ENCODE measurements around the gene SRPK1.

The SRPK1 gene

DNA sequence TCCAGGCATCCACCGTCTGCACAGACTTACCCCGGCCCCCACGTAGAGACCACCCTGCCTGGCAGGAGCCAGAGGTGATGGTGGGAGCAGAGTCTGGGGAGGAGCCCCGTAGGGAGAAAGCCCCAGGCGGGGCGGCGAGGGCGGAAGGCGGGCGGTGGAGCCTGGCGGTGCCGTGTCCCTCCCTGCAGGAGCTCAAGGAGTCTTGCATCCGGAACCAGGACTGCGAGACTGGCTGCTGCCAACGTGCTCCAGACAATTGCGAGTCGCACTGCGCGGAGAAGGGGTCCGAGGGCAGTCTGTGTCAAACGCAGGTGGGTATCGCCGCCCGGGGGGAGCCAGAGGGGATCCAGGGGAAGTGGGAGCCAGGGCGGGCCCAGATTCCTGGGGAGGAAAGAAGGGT is 134.1 kb downstream of the SRPK1 start:
- H3K9me3 ChIP-seq (ENCODE audit: low read length): no peaks in the 10 kb centered on the region
- H3K9me2 ChIP-seq (ENCODE audit: low read depth, low read length): no peaks in the 10 kb centered on the region
- H3K27ac ChIP-seq (ENCODE audit: low read depth, low read length, poor library complexity, severe bottlenecking): no peak overlapping the region
- no peaks in the 10 kb centered on the region for H4K20me1 ChIP-seq (ENCODE audit: insufficient read depth, low read length)
- no peaks in the 10 kb centered on the region for H3K79me2 ChIP-seq (ENCODE audit: insufficient read depth, low read length)
- no peaks in the 10 kb centered on the region for H3K4me1 ChIP-seq (ENCODE audit: insufficient read depth, low read length, severe bottlenecking)
- no peak for TF ChIP-seq EZH2 (IDR thresholded peaks at IDR 0.05; ENCODE audit: borderline replicate concordance, low read length)
- TF ChIP-seq, protein P1, sequence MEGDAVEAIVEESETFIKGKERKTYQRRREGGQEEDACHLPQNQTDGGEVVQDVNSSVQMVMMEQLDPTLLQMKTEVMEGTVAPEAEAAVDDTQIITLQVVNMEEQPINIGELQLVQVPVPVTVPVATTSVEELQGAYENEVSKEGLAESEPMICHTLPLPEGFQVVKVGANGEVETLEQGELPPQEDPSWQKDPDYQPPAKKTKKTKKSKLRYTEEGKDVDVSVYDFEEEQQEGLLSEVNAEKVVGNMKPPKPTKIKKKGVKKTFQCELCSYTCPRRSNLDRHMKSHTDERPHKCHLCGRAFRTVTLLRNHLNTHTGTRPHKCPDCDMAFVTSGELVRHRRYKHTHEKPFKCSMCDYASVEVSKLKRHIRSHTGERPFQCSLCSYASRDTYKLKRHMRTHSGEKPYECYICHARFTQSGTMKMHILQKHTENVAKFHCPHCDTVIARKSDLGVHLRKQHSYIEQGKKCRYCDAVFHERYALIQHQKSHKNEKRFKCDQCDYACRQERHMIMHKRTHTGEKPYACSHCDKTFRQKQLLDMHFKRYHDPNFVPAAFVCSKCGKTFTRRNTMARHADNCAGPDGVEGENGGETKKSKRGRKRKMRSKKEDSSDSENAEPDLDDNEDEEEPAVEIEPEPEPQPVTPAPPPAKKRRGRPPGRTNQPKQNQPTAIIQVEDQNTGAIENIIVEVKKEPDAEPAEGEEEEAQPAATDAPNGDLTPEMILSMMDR (IDR thresholded peaks at IDR 0.05; ENCODE audit: low read length): no peak
- H3K4me2 ChIP-seq (ENCODE audit: low read length): no peak overlapping the region
- no peak overlapping the region for H2AFZ ChIP-seq (ENCODE audit: low read length)
- H3K9ac ChIP-seq (ENCODE audit: low read length): no peak overlapping the region
- peaks cover 7% of the 10 kb centered on the region; the same call in 1 of the 2 replicates for H3K27me3 ChIP-seq (ENCODE audit: insufficient read depth, low read length)
- H3K36me3 ChIP-seq (ENCODE audit: insufficient read depth, low read length): no peaks in the 10 kb centered on the region
- H3F3A ChIP-seq (ENCODE audit: insufficient read depth, low read length): no peaks in the 10 kb centered on the region
- no peak overlapping the region for H3K4me3 ChIP-seq (ENCODE audit: low read depth, low read length, poor library complexity, severe bottlenecking)

DNA sequence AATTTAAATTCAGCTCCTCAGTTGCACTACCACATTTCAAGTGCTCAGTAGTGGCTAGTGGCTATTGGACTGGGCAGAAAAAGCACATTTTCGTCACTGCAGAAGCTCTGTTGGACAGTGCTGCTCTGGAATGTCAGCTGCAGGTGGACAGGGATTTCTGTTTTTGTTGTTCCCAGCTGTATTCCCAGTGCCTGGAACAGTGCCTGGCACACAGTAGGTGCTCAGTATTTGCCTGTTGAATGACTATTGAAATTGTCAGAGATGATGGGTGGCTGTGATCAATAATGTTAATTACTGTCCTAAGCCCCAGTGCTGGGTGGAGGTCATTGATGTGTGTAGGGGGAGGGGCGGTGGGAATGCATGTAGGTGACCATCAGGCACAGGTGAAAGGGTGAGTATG is 134.6 kb downstream of the SRPK1 start:
- H3K4me1 ChIP-seq (ENCODE audit: insufficient read depth, low read length, severe bottlenecking): no peaks in the 10 kb centered on the region
- no peaks in the 10 kb centered on the region for H3K79me2 ChIP-seq (ENCODE audit: insufficient read depth, low read length)
- H3K9me3 ChIP-seq (ENCODE audit: low read length): no peaks in the 10 kb centered on the region
- H4K20me1 ChIP-seq (ENCODE audit: insufficient read depth, low read length): no peaks in the 10 kb centered on the region
- H3K4me3 ChIP-seq (ENCODE audit: low read depth, low read length, poor library complexity, severe bottlenecking): no peak overlapping the region
- no peak overlapping the region for H3K4me2 ChIP-seq (ENCODE audit: low read length)
- TF ChIP-seq EZH2 (IDR thresholded peaks at IDR 0.05; ENCODE audit: borderline replicate concordance, low read length): no peak
- TF ChIP-seq, protein P1 (IDR thresholded peaks at IDR 0.05; ENCODE audit: low read length): no peak
- no peak overlapping the region for H3K9ac ChIP-seq (ENCODE audit: low read length)
- H2AFZ ChIP-seq (ENCODE audit: low read length): no peak overlapping the region
- peaks cover 7% of the 10 kb centered on the region; the same call in 1 of the 2 replicates for H3K27me3 ChIP-seq (ENCODE audit: insufficient read depth, low read length)
- no peaks in the 10 kb centered on the region for H3K36me3 ChIP-seq (ENCODE audit: insufficient read depth, low read length)
- no peaks in the 10 kb centered on the region for H3F3A ChIP-seq (ENCODE audit: insufficient read depth, low read length)
- no peaks in the 10 kb centered on the region for H3K9me2 ChIP-seq (ENCODE audit: low read depth, low read length)
- H3K27ac ChIP-seq (ENCODE audit: low read depth, low read length, poor library complexity, severe bottlenecking): no peak overlapping the region

- H3K9ac ChIP-seq (ENCODE audit: low read length): no peak overlapping the region
- no peaks in the 10 kb centered on the region for H4K20me1 ChIP-seq (ENCODE audit: insufficient read depth, low read length)
- no peak for TF ChIP-seq EZH2 (IDR thresholded peaks at IDR 0.05; ENCODE audit: borderline replicate concordance, low read length)
- no peak overlapping the region for H3K4me2 ChIP-seq (ENCODE audit: low read length)
- H3K9me2 ChIP-seq (ENCODE audit: low read depth, low read length): no peaks in the 10 kb centered on the region
- H3K4me3 ChIP-seq (ENCODE audit: low read depth, low read length, poor library complexity, severe bottlenecking): no peak overlapping the region
- H3K79me2 ChIP-seq (ENCODE audit: insufficient read depth, low read length): no peaks in the 10 kb centered on the region
- H3K27me3 ChIP-seq (ENCODE audit: insufficient read depth, low read length): peaks cover 7% of the 10 kb centered on the region; the same call in 1 of the 2 replicates
- H3F3A ChIP-seq (ENCODE audit: insufficient read depth, low read length): no peaks in the 10 kb centered on the region
- H3K9me3 ChIP-seq (ENCODE audit: low read length): no peaks in the 10 kb centered on the region
- no peak overlapping the region for H2AFZ ChIP-seq (ENCODE audit: low read length)
- no peaks in the 10 kb centered on the region for H3K4me1 ChIP-seq (ENCODE audit: insufficient read depth, low read length, severe bottlenecking)
- no peak overlapping the region for H3K27ac ChIP-seq (ENCODE audit: low read depth, low read length, poor library complexity, severe bottlenecking)
- H3K36me3 ChIP-seq (ENCODE audit: insufficient read depth, low read length): no peaks in the 10 kb centered on the region
These were observed 136.7 kb downstream of the SRPK1 start for GRCh38 chr6:35784200-35784599.
